IPS DF 4.7 (cell line): ENCODE data around the gene PIPOX.
"Not testable (repeated sequence)": the region's sequence is repeated elsewhere in the genome, so short reads cannot be mapped to it uniquely, and the experiment has no call there.

Experiments used
- DNase-seq: peaks from one replicate; pipeline ENCODE4 v3.0.0-alpha.2; 2013; ENCODE audit warnings: low spot score; ENCODE audit errors: extremely low read depth

PIPOX gene

GRCh38 chr17:29076087-29076486, 33.1 kb downstream of the PIPOX start:
- no peak for DNase-seq

- no peak for DNase-seq
Observed at GRCh38 chr17:29076722-29077121, 33.8 kb downstream of the PIPOX start.

GRCh38 chr17:29077320-29077719, 34.4 kb downstream of the PIPOX start:
- no peak for DNase-seq

GRCh38 chr17:29078183-29079045, 35.5 kb downstream of the PIPOX start:
- no peak for DNase-seq

- DNase-seq: no peak
Observed at GRCh38 chr17:29079433-29079832, 36.5 kb downstream of the PIPOX start.

GRCh38 chr17:29079887-29080286, 36.9 kb downstream of the PIPOX start:
- DNase-seq: no peak

- DNase-seq: no peak
Observed at GRCh38 chr17:29080323-29080722, 37.4 kb downstream of the PIPOX start.

- DNase-seq: no peak
Observed at GRCh38 chr17:29080965-29081364, 38.0 kb downstream of the PIPOX start.

- DNase-seq: no peak
Observed at GRCh38 chr17:29084541-29085146, 41.7 kb downstream of the PIPOX start.

- no peak for DNase-seq
Observed at GRCh38 chr17:29085223-29085622, 42.3 kb downstream of the PIPOX start.

GRCh38 chr17:29086628-29087332, 43.8 kb downstream of the PIPOX start:
- DNase-seq: no peak

GRCh38 chr17:29088782-29089181, 45.8 kb downstream of the PIPOX start:
- DNase-seq: not testable (repeated sequence)

- no peak for DNase-seq
Observed at GRCh38 chr17:29089601-29090044, 46.7 kb downstream of the PIPOX start.

GRCh38 chr17:29090108-29090507, 47.2 kb downstream of the PIPOX start:
- no peak for DNase-seq

GRCh38 chr17:29090750-29091605, 48.0 kb downstream of the PIPOX start:
- no peak for DNase-seq

GRCh38 chr17:29091606-29092289, 48.8 kb downstream of the PIPOX start:
- DNase-seq: no peak

- DNase-seq: no peak
Observed at GRCh38 chr17:29093090-29093871, 50.3 kb downstream of the PIPOX start.

GRCh38 chr17:29094101-29094708, 51.3 kb downstream of the PIPOX start:
- no peak for DNase-seq

GRCh38 chr17:29095439-29095838, 52.5 kb downstream of the PIPOX start:
- no peak for DNase-seq
